HG03469 (cell line): ENCODE measurements around the gene RARA.

Experiments used
- ATAC-seq: cut with Tn5 transposase; IDR thresholded peaks from one replicate; pipeline ENCODE4 v1.9.1; 2021; ENCODE audit warnings: mild to moderate bottlenecking, moderate library complexity, moderate number of reproducible peaks; ENCODE audit not compliant: unreplicated experiment

The RARA gene

GRCh38 chr17:40327244-40327729, 18.3 kb downstream of the RARA start:
- ATAC-seq = no peak

- no peak for ATAC-seq
Measured at GRCh38 chr17:40327735-40328385, 18.9 kb downstream of the RARA start.

- ATAC-seq = no peak
Measured at GRCh38 chr17:40328386-40328766, 19.4 kb downstream of the RARA start.

GRCh38 chr17:40329839-40330794, 21.1 kb downstream of the RARA start:
- no peak for ATAC-seq

GRCh38 chr17:40330850-40331470, 22.0 kb downstream of the RARA start:
- ATAC-seq = no peak

- ATAC-seq = no peak
Measured at GRCh38 chr17:40331743-40332641, 23.0 kb downstream of the RARA start.

- no peak for ATAC-seq
Measured at GRCh38 chr17:40333781-40334448, 24.9 kb downstream of the RARA start.

- ATAC-seq = no peak
Measured at GRCh38 chr17:40335620-40336019, 26.6 kb downstream of the RARA start.

GRCh38 chr17:40337351-40337750, 28.4 kb downstream of the RARA start:
- no peak for ATAC-seq

- ATAC-seq = no peak
Measured at GRCh38 chr17:40338058-40338457, 29.1 kb downstream of the RARA start.

- no peak for ATAC-seq
Measured at GRCh38 chr17:40338941-40339649, 30.1 kb downstream of the RARA start.

- no peak for ATAC-seq
Measured at GRCh38 chr17:40340327-40340726, 31.3 kb downstream of the RARA start.

GRCh38 chr17:40340880-40341807, 32.2 kb downstream of the RARA start:
- ATAC-seq = peak; percentile 40

- ATAC-seq = no peak
Measured at GRCh38 chr17:40341808-40342503, 33.0 kb downstream of the RARA start.

GRCh38 chr17:40342504-40343218, 33.7 kb downstream of the RARA start:
- ATAC-seq = no peak

GRCh38 chr17:40343219-40344119, 34.5 kb downstream of the RARA start:
- ATAC-seq = no peak
